Lung (tissue), 12 donors: ENCODE data around the gene EVC2. TPM values are rescaled to one million over a fixed set of nuclear protein-coding genes. Genes with fewer than 3 reads are reported as not detected.

Experiments
- ATAC-seq: fragments of 200-7000 bp; cut with Tn5 transposase; one replicate; pipeline ENCODE4 v1.9.1; 2020; ENCODE audit warnings: moderate number of reproducible peaks; ENCODE audit not compliant: insufficient read depth, low FRiP score
- DNase-seq, 3 donors: peaks; one replicate each; pipeline ENCODE4 v3.0.0-alpha.2; 2013 to 2017
- H3K27ac ChIP-seq, 2 donors: one replicate each; pipeline ENCODE4 v1.5.1; 2013; ENCODE audit warnings: mild to moderate bottlenecking in 2 of 2, moderate library complexity in 2 of 2, control low read depth in 1 of 2, inconsistent platforms in 1 of 2, low read depth in 1 of 2, low read length in 1 of 2
- H3K27me3 ChIP-seq, 3 donors: one replicate each; pipeline ENCODE4 v1.5.1; 2013; ENCODE audit warnings: low read length in 2 of 3; ENCODE audit not compliant: control insufficient read depth in 3 of 3, insufficient read depth in 3 of 3
- H3K36me3 ChIP-seq, 4 donors: one replicate each; pipeline ENCODE4 v1.5.1; 2013; ENCODE audit warnings: low read length in 4 of 4, mild to moderate bottlenecking in 1 of 4, moderate library complexity in 1 of 4; ENCODE audit not compliant: control insufficient read depth in 4 of 4, insufficient read depth in 4 of 4
- H3K4me1 ChIP-seq, 5 donors: one replicate each; pipeline ENCODE4 v1.5.1; 2013; ENCODE audit warnings: low read length in 5 of 5, mild to moderate bottlenecking in 2 of 5, moderate library complexity in 1 of 5; ENCODE audit not compliant: control insufficient read depth in 5 of 5, insufficient read depth in 5 of 5
- H3K4me3 ChIP-seq: one replicate; pipeline ENCODE4 v1.5.1; 2013; ENCODE audit warnings: mild to moderate bottlenecking, control low read depth, moderate library complexity
- H3K9ac ChIP-seq, 2 donors: one replicate each; pipeline ENCODE4 v1.5.1; 2013; ENCODE audit warnings: low read length in 2 of 2, control low read depth in 1 of 2; ENCODE audit not compliant: insufficient read depth in 1 of 2
- H3K9me3 ChIP-seq, 4 donors: one replicate each; pipeline ENCODE4 v1.5.1; 2013; ENCODE audit warnings: low read length in 3 of 4, mild to moderate bottlenecking in 1 of 4, moderate library complexity in 1 of 4; ENCODE audit not compliant: control insufficient read depth in 4 of 4, insufficient read depth in 3 of 4
- CTCF ChIP-seq: IDR thresholded peaks from 2 replicates; pipeline ENCODE4 v1.5.1; 2012; ENCODE audit warnings: mild to moderate bottlenecking; ENCODE audit errors: control extremely low read depth, extremely low read depth
- WGBS, 2 donors: extraction: QIAGEN DNeasy Blood & Tissue Kit; methylation state at CpG; one replicate each; pipeline ENCODE4 v1.1.7; 2013; 5-methylcytosine and 5-hydroxymethylcytosine counted together
- polyA plus RNA-seq, 2 donors: library from polyadenylated mRNA; stranded (reverse); fragments of 200-250 nt; gene quantifications; one replicate each; pipeline ENCODE4 v1.2.1, GENCODE V29; 2013
- total RNA-seq, 2 donors: library from RNA; depleted of rRNA in 1 of 2; stranded (reverse); fragments of >200 nt in 1 of 2; gene quantifications; one replicate each; pipeline ENCODE4 v1.2.1, GENCODE V29; 2014 to 2021
- donor health status: control.
- donor health status: control.
- donor health status: Bipolar disorder and iron deficiency.
- donor health status: healthy.
- donor health status: DM: yes; HTN: yes; CAD: no.

Gene EVC2
- total and polyA plus RNA-seq, 4 donors: 1.5 to 11.9 (median 3.1) TPM

GRCh38 chr4:5528031-5528436 lies 180.3 kb downstream of the EVC2 start:
- no peak overlapping the region for H3K27ac ChIP-seq
- WGBS, 2 donors: 93 to 97% methylated on average over 4 of the region's 4 CpGs
- H3K9me3 ChIP-seq: peaks cover 0 to 5% (median 0%) of the 10 kb centered on the region in 4 donors
- no peak for TF ChIP-seq CTCF
- peaks cover 0 to 41% (median 14%) of the 10 kb centered on the region in 5 donors for H3K4me1 ChIP-seq
- H3K9ac ChIP-seq: peak overlapping the region in 1 of 2 donors; percentile 37
- no peaks in the 10 kb centered on the region for H3K27me3 ChIP-seq
- ATAC-seq: no peak
- DNase-seq: peak; percentile 49 to 80 (median 72)
- no peak overlapping the region for H3K4me3 ChIP-seq
- H3K36me3 ChIP-seq: peaks cover 0 to 8% (median 1%) of the 10 kb centered on the region in 4 donors

- peaks cover 0 to 8% (median 1%) of the 10 kb centered on the region in 4 donors for H3K36me3 ChIP-seq
- peaks cover 0 to 41% (median 14%) of the 10 kb centered on the region in 5 donors for H3K4me1 ChIP-seq
- ATAC-seq (no peak), DNase-seq (peak; percentile 85 to 96 (median 94))
- TF ChIP-seq CTCF: no peak
- WGBS, 2 donors: 46 to 57% methylated on average over 3 of the region's 3 CpGs
- no peak overlapping the region for H3K9ac ChIP-seq
- no peaks in the 10 kb centered on the region for H3K27me3 ChIP-seq
- peaks cover 0 to 2% (median 0%) of the 10 kb centered on the region in 4 donors for H3K9me3 ChIP-seq
- no peak overlapping the region for H3K4me3 ChIP-seq
- H3K27ac ChIP-seq: no peak overlapping the region
These were observed 181.1 kb downstream of the EVC2 start for GRCh38 chr4:5527211-5527610.

- Histone ChIP-seq H3K36me3 (peaks cover 0 to 8% (median under 1%) of the 10 kb centered on the region in 4 donors), H3K4me3 (no peak overlapping the region), H3K27ac (no peak overlapping the region), H3K27me3 (no peaks in the 10 kb centered on the region), H3K9me3 (peaks cover 0 to 2% (median 0%) of the 10 kb centered on the region in 4 donors), H3K9ac (no peak overlapping the region), H3K4me1 (peaks cover 0 to 41% (median 14%) of the 10 kb centered on the region in 5 donors)
- 64 to 76% methylated on average over 3 of the region's 3 CpGs for WGBS, 2 donors
- TF ChIP-seq CTCF: no peak
- DNase-seq: peak in 2 of 3 donors; percentile 33 to 34
- no peak for ATAC-seq
These were observed 182.1 kb downstream of the EVC2 start for GRCh38 chr4:5526080-5526846.
